Mucosa of rectum (tissue), 2 donors: ENCODE results near the gene IL17RE.
"Not testable (repeated sequence)": the region's sequence is repeated elsewhere in the genome, so short reads cannot be mapped to it uniquely, and the experiment has no call there.

ENCODE experiments used
- H3K27ac ChIP-seq, 2 donors: one replicate each; pipeline ENCODE4 v1.7.0; 2013; ENCODE audit warnings: inconsistent platforms in 2 of 2, low read depth in 2 of 2, low read length in 2 of 2
- H3K27me3 ChIP-seq, 2 donors: one replicate each; pipeline ENCODE4 v1.7.0; 2013; ENCODE audit warnings: low read length in 2 of 2; ENCODE audit not compliant: control insufficient read depth in 2 of 2, insufficient read depth in 2 of 2
- H3K36me3 ChIP-seq, 2 donors: one replicate each; pipeline ENCODE4 v1.7.0; 2013; ENCODE audit warnings: low read length in 2 of 2; ENCODE audit not compliant: control insufficient read depth in 2 of 2, insufficient read depth in 2 of 2
- H3K4me1 ChIP-seq, 2 donors: one replicate each; pipeline ENCODE4 v1.7.0; 2013; ENCODE audit warnings: low read length in 2 of 2, mild to moderate bottlenecking in 1 of 2; ENCODE audit not compliant: control insufficient read depth in 2 of 2, insufficient read depth in 2 of 2
- H3K4me3 ChIP-seq, 2 donors: one replicate each; pipeline ENCODE4 v1.7.0; 2013; ENCODE audit warnings: low read length in 2 of 2
- H3K9ac ChIP-seq, 2 donors: one replicate each; pipeline ENCODE4 v1.7.0; 2013; ENCODE audit warnings: low read length in 2 of 2, low read depth in 1 of 2, mild to moderate bottlenecking in 1 of 2
- H3K9me3 ChIP-seq, 2 donors: one replicate each; pipeline ENCODE4 v1.7.0; 2013; ENCODE audit warnings: low read length in 2 of 2; ENCODE audit not compliant: control insufficient read depth in 2 of 2
- donor health status: healthy.
- donor health status: Normal muscosa, but diverticular disease.

The IL17RE gene

GRCh38 chr3:9864200-9864927, 38.3 kb upstream of the IL17RE start:
- no peaks in the 10 kb centered on the region for H3K36me3 ChIP-seq
- peak overlapping the region in 1 of 2 donors; percentile 23 for H3K27ac ChIP-seq
- no peaks in the 10 kb centered on the region for H3K9me3 ChIP-seq
- no peak overlapping the region for H3K9ac ChIP-seq
- H3K4me3 ChIP-seq: no peak overlapping the region
- H3K4me1 ChIP-seq: peaks cover 0 to 4% of the 10 kb centered on the region in 2 donors
- no peaks in the 10 kb centered on the region for H3K27me3 ChIP-seq

- not testable (repeated sequence) for H3K27ac ChIP-seq, H3K27me3 ChIP-seq, H3K4me1 ChIP-seq, H3K9me3 ChIP-seq, H3K36me3 ChIP-seq, H3K4me3 ChIP-seq, H3K9ac ChIP-seq
Measured at GRCh38 chr3:9865125-9865637, 37.5 kb upstream of the IL17RE start.

- Histone ChIP-seq H3K9ac (no peak overlapping the region), H3K4me1 (peaks cover 0 to 4% of the 10 kb centered on the region in 2 donors), H3K27me3 (no peaks in the 10 kb centered on the region), H3K4me3 (no peak overlapping the region), H3K9me3 (no peaks in the 10 kb centered on the region), H3K27ac (no peak overlapping the region), H3K36me3 (no peaks in the 10 kb centered on the region)
Measured at GRCh38 chr3:9866639-9867038, 36.0 kb upstream of the IL17RE start.

DNA sequence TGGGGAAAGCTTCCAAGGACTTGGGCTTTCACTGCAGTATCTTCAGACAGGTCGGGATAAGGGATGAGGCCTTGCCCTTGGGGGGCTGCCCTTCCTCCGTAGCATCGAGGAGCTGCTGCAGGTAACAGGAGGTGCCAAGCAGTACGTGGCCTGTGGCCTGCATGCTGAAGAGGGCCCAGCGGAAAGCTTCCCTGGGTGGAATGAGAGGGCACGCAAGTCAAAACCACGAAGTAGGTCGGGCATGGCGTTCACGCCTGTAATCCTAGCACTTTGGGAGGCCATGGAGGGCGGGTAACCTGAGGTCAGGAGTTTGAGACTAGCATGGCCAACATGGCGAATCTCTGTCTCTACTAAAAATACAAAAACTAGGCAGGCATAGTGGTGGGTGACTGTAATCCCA, 35.5 kb upstream of the IL17RE start:
- Histone ChIP-seq H3K36me3 (no peaks in the 10 kb centered on the region), H3K9ac (no peak overlapping the region), H3K27me3 (no peaks in the 10 kb centered on the region), H3K4me1 (peaks cover 0 to 4% of the 10 kb centered on the region in 2 donors), H3K27ac (no peak overlapping the region), H3K4me3 (no peak overlapping the region), H3K9me3 (no peaks in the 10 kb centered on the region)

GRCh38 chr3:9869955-9870354, 32.7 kb upstream of the IL17RE start:
- no peak overlapping the region for H3K4me3 ChIP-seq
- H3K9ac ChIP-seq: no peak overlapping the region
- no peaks in the 10 kb centered on the region for H3K4me1 ChIP-seq
- H3K27ac ChIP-seq: no peak overlapping the region
- no peaks in the 10 kb centered on the region for H3K27me3 ChIP-seq
- H3K36me3 ChIP-seq: no peaks in the 10 kb centered on the region
- H3K9me3 ChIP-seq: no peaks in the 10 kb centered on the region

GRCh38 chr3:9870978-9871377, 31.7 kb upstream of the IL17RE start:
- Histone ChIP-seq H3K9me3 (no peaks in the 10 kb centered on the region), H3K4me3 (no peak overlapping the region), H3K36me3 (no peaks in the 10 kb centered on the region), H3K9ac (no peak overlapping the region), H3K27me3 (no peaks in the 10 kb centered on the region), H3K4me1 (no peaks in the 10 kb centered on the region), H3K27ac (no peak overlapping the region)

GRCh38 chr3:9872067-9872466, 30.6 kb upstream of the IL17RE start:
- H3K4me3 ChIP-seq, H3K27me3 ChIP-seq, H3K9me3 ChIP-seq, H3K4me1 ChIP-seq, H3K27ac ChIP-seq, H3K36me3 ChIP-seq, H3K9ac ChIP-seq: not testable (repeated sequence)

GRCh38 chr3:9875448-9875847, 27.2 kb upstream of the IL17RE start:
- no peak overlapping the region for H3K4me3 ChIP-seq
- no peaks in the 10 kb centered on the region for H3K9me3 ChIP-seq
- no peak overlapping the region for H3K9ac ChIP-seq
- peaks cover 0 to 11% of the 10 kb centered on the region in 2 donors for H3K4me1 ChIP-seq
- H3K27me3 ChIP-seq: no peaks in the 10 kb centered on the region
- no peak overlapping the region for H3K27ac ChIP-seq
- H3K36me3 ChIP-seq: no peaks in the 10 kb centered on the region

- H3K36me3 ChIP-seq: not testable (repeated sequence)
Measured at GRCh38 chr3:9876255-9876654, 26.4 kb upstream of the IL17RE start.

GRCh38 chr3:9876991-9877390, 25.7 kb upstream of the IL17RE start:
- Histone ChIP-seq H3K4me1 (peaks cover 0 to 11% of the 10 kb centered on the region in 2 donors), H3K27me3 (no peaks in the 10 kb centered on the region), H3K4me3 (no peak overlapping the region), H3K9me3 (no peaks in the 10 kb centered on the region), H3K9ac (no peak overlapping the region), H3K36me3 (no peaks in the 10 kb centered on the region), H3K27ac (no peak overlapping the region)

More at GRCh38 chr3:9876255-9876654, 26.4 kb upstream of the IL17RE start:
- H3K27me3 ChIP-seq, H3K9ac ChIP-seq, H3K27ac ChIP-seq, H3K4me3 ChIP-seq, H3K9me3 ChIP-seq: not testable (repeated sequence)
- peaks cover 0 to 11% of the 10 kb centered on the region in 2 donors for H3K4me1 ChIP-seq
